ENCODE measurements around the gene TRAF3IP3. TPM values are rescaled to one million over a fixed set of nuclear protein-coding genes. Genes with fewer than 3 reads are reported as not detected.

Gene TRAF3IP3
- polyA plus RNA-seq, 2 of the 4 experiments (the other 2 are of a cell fraction), result not detected

DNA sequence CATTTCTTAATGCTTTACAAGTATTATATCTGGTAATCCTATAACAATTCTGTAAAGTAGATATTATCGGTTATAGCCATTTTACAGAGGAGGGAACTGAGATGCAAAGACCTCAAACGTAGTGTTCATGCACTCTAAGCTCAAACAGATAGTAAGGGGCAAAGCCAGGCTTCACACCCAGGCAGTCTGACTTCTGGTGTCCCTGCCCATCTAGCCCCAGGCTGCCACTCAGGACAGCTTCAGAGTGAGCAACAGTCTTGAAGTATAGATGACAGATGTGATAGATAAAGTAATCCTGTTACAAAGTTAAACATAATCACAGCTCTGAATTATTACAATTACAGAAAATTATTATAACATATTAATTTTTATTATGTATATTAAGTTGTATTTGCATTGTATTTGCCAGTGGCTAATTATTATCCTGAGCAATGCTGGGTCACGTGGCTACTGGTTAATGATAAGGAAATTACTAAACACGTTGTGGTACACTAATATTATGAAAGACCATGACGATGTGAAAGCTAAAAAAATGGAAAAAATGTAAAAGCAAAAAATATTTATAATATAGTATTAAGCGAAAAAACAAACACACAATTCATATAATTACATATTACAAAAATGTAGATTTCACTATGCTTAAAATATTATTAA lies 6.1 kb upstream of the TRAF3IP3 start (continued):
- TF ChIP-seq HES2 (IDR thresholded peaks at IDR 0.05), result no peak
- no peak for TF ChIP-seq GATA3 (IDR thresholded peaks at IDR 0.05; ENCODE audit: borderline replicate concordance)

- no peak overlapping the region for H3K4me2 ChIP-seq
- DNase-seq (ENCODE audit: low read depth in 1 of 2, low spot score in 1 of 2) (no peak), FAIRE-seq (no peak), ATAC-seq (no peak)
- no peak overlapping the region for H3K4me3 ChIP-seq
- 32% methylated on average over 5 of the region's 5 CpGs for WGBS (ENCODE audit: missing lambda C conversion rate)
- POLR2A ChIA-PET, result no interaction called here
- H3K4me1 ChIP-seq, result peaks cover 7% of the 10 kb centered on the region; the same call in 1 of the 3 replicates
- TF ChIP-seq RCOR1 (IDR thresholded peaks at IDR 0.05; ENCODE audit: low read depth, low read length) (no peak), TP53 (CRISPR knock-in tag; IDR thresholded peaks at IDR 0.05) (no peak), CBX2 (IDR thresholded peaks at IDR 0.05; ENCODE audit: borderline replicate concordance, low read depth) (no peak), JUNB (IDR thresholded peaks at IDR 0.05) (no peak), FOXS1 (CRISPR knock-in tag; IDR thresholded peaks at IDR 0.05) (no peak), MYC (IDR thresholded peaks at IDR 0.05; ENCODE audit: borderline replicate concordance, low read length) (no peak), ESRRA (IDR thresholded peaks at IDR 0.05; ENCODE audit: borderline replicate concordance, low read length) (no peak), CHD4 (IDR thresholded peaks at IDR 0.05; ENCODE audit: borderline replicate concordance) (no peak), RARB (CRISPR knock-in tag; IDR thresholded peaks at IDR 0.05) (no peak)
- no peaks in the 10 kb centered on the region for H3K9me3 ChIP-seq
- H3K27ac ChIP-seq, result no peak overlapping the region
- CTCF ChIA-PET, result interaction anchor here (0.9 to 1.1 kb wide), 2 partner anchors 10 to 132 kb away, joined by 3 read pairs; no protein-coding TSS in a partner anchor
These were observed 4.1 kb upstream of the TRAF3IP3 start for GRCh38 chr1:209751627-209752231.

GRCh38 chr1:209752890-209753289 lies 3.0 kb upstream of the TRAF3IP3 start:
- H3K4me2 ChIP-seq, result no peak overlapping the region
- no peaks in the 10 kb centered on the region for H3K9me3 ChIP-seq
- TF ChIP-seq RAD21 (conservative IDR thresholded peaks at IDR 0.05 in 1 of 2, IDR thresholded peaks at IDR 0.05 in 1 of 2) (no peak), CHD2 (IDR thresholded peaks at IDR 0.05; ENCODE audit: low read length, partially characterized antibody) (no peak), HOXA7 (CRISPR knock-in tag; IDR thresholded peaks at IDR 0.05) (no peak), TFCP2L1 (CRISPR knock-in tag; IDR thresholded peaks at IDR 0.05) (no peak), CTCF (IDR thresholded peaks at IDR 0.05) (no peak), GATA3 (IDR thresholded peaks at IDR 0.05; ENCODE audit: borderline replicate concordance) (no peak), RNF2 (IDR thresholded peaks at IDR 0.05; ENCODE audit: borderline replicate concordance, low read depth) (no peak)
- TF ChIP-seq, protein P1, sequence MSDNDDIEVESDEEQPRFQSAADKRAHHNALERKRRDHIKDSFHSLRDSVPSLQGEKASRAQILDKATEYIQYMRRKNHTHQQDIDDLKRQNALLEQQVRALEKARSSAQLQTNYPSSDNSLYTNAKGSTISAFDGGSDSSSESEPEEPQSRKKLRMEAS (IDR thresholded peaks at IDR 0.05), result no peak
- TF ChIP-seq, protein P2, sequence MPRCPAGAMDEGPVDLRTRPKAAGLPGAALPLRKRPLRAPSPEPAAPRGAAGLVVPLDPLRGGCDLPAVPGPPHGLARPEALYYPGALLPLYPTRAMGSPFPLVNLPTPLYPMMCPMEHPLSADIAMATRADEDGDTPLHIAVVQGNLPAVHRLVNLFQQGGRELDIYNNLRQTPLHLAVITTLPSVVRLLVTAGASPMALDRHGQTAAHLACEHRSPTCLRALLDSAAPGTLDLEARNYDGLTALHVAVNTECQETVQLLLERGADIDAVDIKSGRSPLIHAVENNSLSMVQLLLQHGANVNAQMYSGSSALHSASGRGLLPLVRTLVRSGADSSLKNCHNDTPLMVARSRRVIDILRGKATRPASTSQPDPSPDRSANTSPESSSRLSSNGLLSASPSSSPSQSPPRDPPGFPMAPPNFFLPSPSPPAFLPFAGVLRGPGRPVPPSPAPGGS (IDR thresholded peaks at IDR 0.05), result no peak
- TF ChIP-seq, protein P3, sequence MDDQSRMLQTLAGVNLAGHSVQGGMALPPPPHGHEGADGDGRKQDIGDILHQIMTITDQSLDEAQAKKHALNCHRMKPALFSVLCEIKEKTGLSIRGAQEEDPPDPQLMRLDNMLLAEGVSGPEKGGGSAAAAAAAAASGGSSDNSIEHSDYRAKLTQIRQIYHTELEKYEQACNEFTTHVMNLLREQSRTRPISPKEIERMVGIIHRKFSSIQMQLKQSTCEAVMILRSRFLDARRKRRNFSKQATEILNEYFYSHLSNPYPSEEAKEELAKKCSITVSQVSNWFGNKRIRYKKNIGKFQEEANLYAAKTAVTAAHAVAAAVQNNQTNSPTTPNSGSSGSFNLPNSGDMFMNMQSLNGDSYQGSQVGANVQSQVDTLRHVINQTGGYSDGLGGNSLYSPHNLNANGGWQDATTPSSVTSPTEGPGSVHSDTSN (IDR thresholded peaks at IDR 0.05), result no peak
- H3K4me3 ChIP-seq, result no peak overlapping the region
- ATAC-seq, result no peak
- CTCF ChIA-PET, result interaction anchor here (1.0 to 1.1 kb wide), 2 partner anchors 9 to 177 kb away, joined by 3 to 4 read pairs; no protein-coding TSS in a partner anchor
- H3K4me1 ChIP-seq, result no peaks in the 10 kb centered on the region
- DNase-seq (ENCODE audit: low read depth in 1 of 2, low spot score in 1 of 2), result no peak
- WGBS (ENCODE audit: missing lambda C conversion rate), result 79% methylated on average over 3 of the region's 3 CpGs
- POLR2A ChIA-PET, result no interaction called here
- FAIRE-seq, result no peak
- H3K27ac ChIP-seq, result no peak overlapping the region

Measured in A549 (cell line).